WTC11 (cell line): Measurements from ENCODE around the gene ZPBP. TPM values are rescaled to one million over a fixed set of nuclear protein-coding genes. Genes with fewer than 3 reads are reported as not detected.

Experiments used
- ATAC-seq: fragments of 200-7000 bp; cut with Tn5 transposase; 2 replicates; pipeline ENCODE4 v1.10.0; 2021; ENCODE audit warnings: mild to moderate bottlenecking, moderate library complexity
- CTCF ChIA-PET: fragments of 300-600 bp; sonication (Branson Sonifier 250); formaldehyde crosslinking; loops from one replicate; lab custom pipeline; 2021; ENCODE audit warnings: antibody characterized with exemption; lab: Charles Lee
- POLR2A ChIA-PET: fragments of 350-600 bp; sonication (Branson Sonifier 250); formaldehyde crosslinking; loops from one replicate; lab custom pipeline; 2021; ENCODE audit warnings: antibody characterized with exemption; lab: Charles Lee
- DNase-seq: peaks from one replicate; pipeline ENCODE4 v3.0.0; 2021; ENCODE audit warnings: low spot score
- H3K27ac Mint-ChIP-seq: 2 replicates; pipeline ENCODE4 v1.8.0; 2021; ENCODE audit warnings: mixed read lengths
- H3K27me3 Mint-ChIP-seq: 2 replicates; pipeline ENCODE4 v1.8.0; 2021; ENCODE audit warnings: low read depth, mild to moderate bottlenecking, moderate library complexity, mixed read lengths
- H3K36me3 Mint-ChIP-seq: 2 replicates; pipeline ENCODE4 v1.8.0; 2021; ENCODE audit warnings: mixed read lengths
- H3K4me1 Mint-ChIP-seq: 2 replicates; pipeline ENCODE4 v1.8.0; 2022; ENCODE audit warnings: mixed read lengths
- H3K4me3 Mint-ChIP-seq: 2 replicates; pipeline ENCODE4 v1.8.0; 2021; ENCODE audit warnings: mild to moderate bottlenecking, moderate library complexity, mixed read lengths
- H3K9me3 Mint-ChIP-seq: 2 replicates; pipeline ENCODE4 v1.8.0; 2021; ENCODE audit warnings: mixed read lengths
- ATF6 ChIP-seq: sonication (generic); formaldehyde crosslinking; IDR thresholded peaks from 2 replicates; pipeline ENCODE4 v1.8.1; 2023; ENCODE audit warnings: mild to moderate bottlenecking, missing genetic modification reagents
- CDX4 ChIP-seq: fragments of 250-450 bp; sonication (Bioruptor Pico); IDR thresholded peaks from 2 replicates; pipeline ENCODE4 v1.9.0; 2021; ENCODE audit warnings: moderate library complexity, mild to moderate bottlenecking, inconsistent platforms, borderline replicate concordance
- CTCF ChIP-seq: fragments of 200-600 bp; IDR thresholded peaks from 2 replicates; pipeline ENCODE4 v1.8.0; 2022; ENCODE audit warnings: antibody characterized with exemption
- E2F1 ChIP-seq: sonication (generic); formaldehyde crosslinking; IDR thresholded peaks from 2 replicates; pipeline ENCODE4 v1.8.0; 2022; ENCODE audit warnings: mild to moderate bottlenecking, missing genetic modification reagents
- E2F5 ChIP-seq: sonication (generic); formaldehyde crosslinking; IDR thresholded peaks from 2 replicates; pipeline ENCODE4 v1.8.1; 2022; ENCODE audit warnings: mild to moderate bottlenecking, moderate library complexity, missing genetic modification reagents
- EMX1 ChIP-seq: fragments of 250-450 bp; sonication (Bioruptor Pico); IDR thresholded peaks from 2 replicates; pipeline ENCODE4 v1.8.0; 2021; ENCODE audit warnings: mild to moderate bottlenecking
- ETV6 ChIP-seq: sonication (generic); formaldehyde crosslinking; IDR thresholded peaks from 2 replicates; pipeline ENCODE4 v1.8.1; 2022; ENCODE audit warnings: mild to moderate bottlenecking, missing genetic modification reagents
- GABPB1 ChIP-seq: sonication (generic); formaldehyde crosslinking; IDR thresholded peaks from 2 replicates; pipeline ENCODE4 v1.8.1; 2023; ENCODE audit warnings: mild to moderate bottlenecking, missing genetic modification reagents
- GTF2I ChIP-seq: fragments of 250-450 bp; sonication (Bioruptor Pico); conservative IDR thresholded peaks from 2 replicates; pipeline ENCODE4 v1.4.0; 2021; ENCODE audit warnings: mild to moderate bottlenecking
- MYBL2 ChIP-seq: sonication (generic); formaldehyde crosslinking; IDR thresholded peaks from 2 replicates; pipeline ENCODE4 v1.8.1; 2023; ENCODE audit warnings: mild to moderate bottlenecking, moderate library complexity, missing genetic modification reagents
- SMAD3 ChIP-seq: sonication (generic); formaldehyde crosslinking; IDR thresholded peaks from 2 replicates; pipeline ENCODE4 v1.8.0; 2022; ENCODE audit warnings: missing genetic modification reagents, mild to moderate bottlenecking, borderline replicate concordance
- ZNF281 ChIP-seq: sonication (generic); formaldehyde crosslinking; IDR thresholded peaks from 2 replicates; pipeline ENCODE4 v1.8.0; 2023; ENCODE audit warnings: mild to moderate bottlenecking, missing genetic modification reagents
- total RNA-seq: library from RNA; stranded (reverse); gene quantifications from 3 replicates; pipeline ENCODE4 v1.2.3, GENCODE V29; 2021
- TF ChIP-seq, protein P1 (sequence below): sonication (generic); formaldehyde crosslinking; IDR thresholded peaks from 2 replicates; pipeline ENCODE4 v1.8.1; 2023; ENCODE audit warnings: mild to moderate bottlenecking, moderate library complexity, missing genetic modification reagents
- TF ChIP-seq, protein P2 (sequence below): sonication (generic); formaldehyde crosslinking; conservative IDR thresholded peaks from 2 replicates; pipeline ENCODE4 v1.8.1; 2023; ENCODE audit warnings: mild to moderate bottlenecking, low read depth, missing genetic modification reagents, moderate library complexity

ZPBP gene
- total RNA-seq, 1 experiment from 2014 or later, result not detected

GRCh38 chr7:49976238-49976637 lies 116.8 kb downstream of the ZPBP start:
- Mint-ChIP-seq H3K4me1 (no peaks in the 10 kb centered on the region), H3K27ac (no peak overlapping the region), H3K9me3 (no peaks in the 10 kb centered on the region), H3K36me3 (no peaks in the 10 kb centered on the region), H3K4me3 (no peak overlapping the region), H3K27me3 (no peaks in the 10 kb centered on the region)
- TF ChIP-seq, protein P1, sequence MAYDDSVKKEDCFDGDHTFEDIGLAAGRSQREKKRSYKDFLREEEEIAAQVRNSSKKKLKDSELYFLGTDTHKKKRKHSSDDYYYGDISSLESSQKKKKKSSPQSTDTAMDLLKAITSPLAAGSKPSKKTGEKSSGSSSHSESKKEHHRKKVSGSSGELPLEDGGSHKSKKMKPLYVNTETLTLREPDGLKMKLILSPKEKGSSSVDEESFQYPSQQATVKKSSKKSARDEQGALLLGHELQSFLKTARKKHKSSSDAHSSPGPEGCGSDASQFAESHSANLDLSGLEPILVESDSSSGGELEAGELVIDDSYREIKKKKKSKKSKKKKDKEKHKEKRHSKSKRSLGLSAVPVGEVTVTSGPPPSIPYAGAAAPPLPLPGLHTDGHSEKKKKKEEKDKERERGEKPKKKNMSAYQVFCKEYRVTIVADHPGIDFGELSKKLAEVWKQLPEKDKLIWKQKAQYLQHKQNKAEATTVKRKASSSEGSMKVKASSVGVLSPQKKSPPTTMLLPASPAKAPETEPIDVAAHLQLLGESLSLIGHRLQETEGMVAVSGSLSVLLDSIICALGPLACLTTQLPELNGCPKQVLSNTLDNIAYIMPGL (CRISPR knock-in tag), result no peak
- TF ChIP-seq ATF6 (CRISPR knock-in tag) (no peak), CTCF (no peak), EMX1 (CRISPR knock-in tag) (no peak), E2F5 (no peak), CDX4 (CRISPR knock-in tag) (no peak), GABPB1 (CRISPR knock-in tag) (no peak), E2F1 (no peak), ZNF281 (no peak), ETV6 (CRISPR knock-in tag) (no peak), MYBL2 (no peak)
- POLR2A ChIA-PET, result no interaction called here
- no peak for DNase-seq
- CTCF ChIA-PET, result no interaction called here
- ATAC-seq, result no peak

GRCh38 chr7:49974035-49974434 lies 119.0 kb downstream of the ZPBP start:
- ATAC-seq (no peak), DNase-seq (no peak)
- Mint-ChIP-seq H3K36me3 (no peaks in the 10 kb centered on the region), H3K4me1 (no peaks in the 10 kb centered on the region), H3K27me3 (no peaks in the 10 kb centered on the region), H3K4me3 (no peak overlapping the region), H3K9me3 (no peaks in the 10 kb centered on the region), H3K27ac (no peak overlapping the region)
- ChIA-PET CTCF (no interaction called here), POLR2A (no interaction called here)
- TF ChIP-seq GTF2I (CRISPR knock-in tag), result no peak
- no peak for TF ChIP-seq ETV6 (CRISPR knock-in tag)
- TF ChIP-seq, protein P1 (CRISPR knock-in tag), result no peak
- TF ChIP-seq ATF6 (CRISPR knock-in tag), result no peak
- TF ChIP-seq SMAD3, result no peak
- TF ChIP-seq, protein P2, sequence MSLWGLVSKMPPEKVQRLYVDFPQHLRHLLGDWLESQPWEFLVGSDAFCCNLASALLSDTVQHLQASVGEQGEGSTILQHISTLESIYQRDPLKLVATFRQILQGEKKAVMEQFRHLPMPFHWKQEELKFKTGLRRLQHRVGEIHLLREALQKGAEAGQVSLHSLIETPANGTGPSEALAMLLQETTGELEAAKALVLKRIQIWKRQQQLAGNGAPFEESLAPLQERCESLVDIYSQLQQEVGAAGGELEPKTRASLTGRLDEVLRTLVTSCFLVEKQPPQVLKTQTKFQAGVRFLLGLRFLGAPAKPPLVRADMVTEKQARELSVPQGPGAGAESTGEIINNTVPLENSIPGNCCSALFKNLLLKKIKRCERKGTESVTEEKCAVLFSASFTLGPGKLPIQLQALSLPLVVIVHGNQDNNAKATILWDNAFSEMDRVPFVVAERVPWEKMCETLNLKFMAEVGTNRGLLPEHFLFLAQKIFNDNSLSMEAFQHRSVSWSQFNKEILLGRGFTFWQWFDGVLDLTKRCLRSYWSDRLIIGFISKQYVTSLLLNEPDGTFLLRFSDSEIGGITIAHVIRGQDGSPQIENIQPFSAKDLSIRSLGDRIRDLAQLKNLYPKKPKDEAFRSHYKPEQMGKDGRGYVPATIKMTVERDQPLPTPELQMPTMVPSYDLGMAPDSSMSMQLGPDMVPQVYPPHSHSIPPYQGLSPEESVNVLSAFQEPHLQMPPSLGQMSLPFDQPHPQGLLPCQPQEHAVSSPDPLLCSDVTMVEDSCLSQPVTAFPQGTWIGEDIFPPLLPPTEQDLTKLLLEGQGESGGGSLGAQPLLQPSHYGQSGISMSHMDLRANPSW (CRISPR knock-in tag), result no peak
